GM12878 (cell line): ENCODE measurements around the gene DNAJC5G.

Experiments used
- CBX3 ChIP-seq: fragments of 200-600 bp; sonication (generic); IDR thresholded peaks from 2 replicates; pipeline ENCODE4 v1.6.1; 2016; ENCODE audit warnings: low read depth, borderline replicate concordance
- FOXK2 ChIP-seq: fragments of 450-650 bp; IDR thresholded peaks from 2 replicates; pipeline ENCODE4 v1.6.1; 2017; ENCODE audit warnings: mild to moderate bottlenecking, moderate library complexity
- FOXM1 ChIP-seq: IDR thresholded peaks from 2 replicates; pipeline ENCODE4 v1.6.1; 2012; ENCODE audit warnings: low read depth, mild to moderate bottlenecking, inconsistent platforms, low read length, moderate library complexity
- RELA ChIP-seq: fragments of 450-650 bp; IDR thresholded peaks from 2 replicates; pipeline ENCODE4 v1.8.0; 2014; ENCODE audit warnings: borderline replicate concordance; ENCODE audit not compliant: partially characterized antibody
- SIN3A ChIP-seq: IDR thresholded peaks from 2 replicates; pipeline ENCODE4 v1.6.1; 2012; ENCODE audit warnings: low read depth, low read length, improper control_type of control experiment
- TCF12 ChIP-seq: IDR thresholded peaks from 2 replicates; pipeline ENCODE4 v1.6.1; 2011; ENCODE audit warnings: low read depth, mild to moderate bottlenecking, low read length
- TCF7 ChIP-seq: IDR thresholded peaks from 2 replicates; pipeline ENCODE4 v1.6.1; 2014; ENCODE audit warnings: antibody characterized with exemption, borderline replicate concordance
- ZZZ3 ChIP-seq: IDR thresholded peaks from 2 replicates; pipeline ENCODE4 v1.6.1; 2011; ENCODE audit warnings: low read depth; ENCODE audit not compliant: control insufficient read depth, insufficient read length
- TF ChIP-seq, protein P1 (sequence below), 3 experiments: IDR thresholded peaks in 2 of 3; conservative IDR thresholded peaks in 1 of 3; 2 replicates each; pipeline ENCODE4 v1.5.1; 2011; ENCODE audit warnings: low read depth in 3 of 3, low read length in 3 of 3, mild to moderate bottlenecking in 3 of 3, control low read depth in 2 of 3, moderate library complexity in 2 of 3, inconsistent platforms in 1 of 3, mixed read lengths in 1 of 3; ENCODE audit not compliant: control insufficient read depth in 2 of 3, insufficient read depth in 1 of 3; ENCODE audit errors: extremely low read depth in 1 of 3
- TF ChIP-seq, protein P2 (sequence below): IDR thresholded peaks from 2 replicates; pipeline ENCODE4 v1.6.1; 2012; ENCODE audit warnings: low read depth, low read length, improper control_type of control experiment

DNA sequence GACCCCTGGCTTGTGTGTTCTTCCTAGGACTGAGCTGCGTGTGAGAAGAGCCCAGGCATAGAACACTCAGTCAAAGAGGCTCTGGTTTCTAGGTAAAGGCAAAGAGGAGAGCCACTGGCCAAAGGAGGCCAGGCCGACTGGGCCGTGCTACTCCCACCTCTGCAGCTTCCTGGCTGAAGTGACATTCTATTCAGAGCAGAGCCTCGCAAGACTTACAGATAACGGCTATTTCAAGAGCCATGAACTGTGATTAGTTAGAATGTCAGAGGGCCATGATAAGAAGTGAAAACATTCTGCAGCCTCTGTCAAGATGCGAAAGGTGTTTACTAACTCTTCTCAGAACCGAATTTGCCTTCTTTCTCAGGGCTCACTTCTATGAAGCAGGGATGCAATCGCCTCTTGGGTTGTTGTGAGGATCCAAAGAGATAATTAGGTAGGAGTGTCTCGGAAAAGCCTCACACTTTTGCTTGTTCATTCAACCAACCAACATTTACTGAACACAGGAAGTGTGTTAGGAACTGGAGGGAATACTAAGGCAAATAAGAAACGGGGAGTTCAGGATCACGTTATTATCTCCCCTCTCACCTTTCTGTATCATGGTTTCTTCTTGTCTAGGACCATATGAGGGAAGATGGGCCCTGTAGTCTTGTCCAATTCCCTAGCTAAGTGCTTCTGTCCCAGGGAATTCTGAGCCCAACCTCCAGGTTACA is 3.4 kb upstream of the DNAJC5G start:
- no peak for TF ChIP-seq RELA
- TF ChIP-seq, protein P1, sequence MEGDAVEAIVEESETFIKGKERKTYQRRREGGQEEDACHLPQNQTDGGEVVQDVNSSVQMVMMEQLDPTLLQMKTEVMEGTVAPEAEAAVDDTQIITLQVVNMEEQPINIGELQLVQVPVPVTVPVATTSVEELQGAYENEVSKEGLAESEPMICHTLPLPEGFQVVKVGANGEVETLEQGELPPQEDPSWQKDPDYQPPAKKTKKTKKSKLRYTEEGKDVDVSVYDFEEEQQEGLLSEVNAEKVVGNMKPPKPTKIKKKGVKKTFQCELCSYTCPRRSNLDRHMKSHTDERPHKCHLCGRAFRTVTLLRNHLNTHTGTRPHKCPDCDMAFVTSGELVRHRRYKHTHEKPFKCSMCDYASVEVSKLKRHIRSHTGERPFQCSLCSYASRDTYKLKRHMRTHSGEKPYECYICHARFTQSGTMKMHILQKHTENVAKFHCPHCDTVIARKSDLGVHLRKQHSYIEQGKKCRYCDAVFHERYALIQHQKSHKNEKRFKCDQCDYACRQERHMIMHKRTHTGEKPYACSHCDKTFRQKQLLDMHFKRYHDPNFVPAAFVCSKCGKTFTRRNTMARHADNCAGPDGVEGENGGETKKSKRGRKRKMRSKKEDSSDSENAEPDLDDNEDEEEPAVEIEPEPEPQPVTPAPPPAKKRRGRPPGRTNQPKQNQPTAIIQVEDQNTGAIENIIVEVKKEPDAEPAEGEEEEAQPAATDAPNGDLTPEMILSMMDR (IDR thresholded peaks at IDR 0.05 in 2 of 3, conservative IDR thresholded peaks at IDR 0.05 in 1 of 3; ENCODE audit: control insufficient read depth in 2 of 3, extremely low read depth in 1 of 3, insufficient read depth in 1 of 3, low read depth in 3 of 3, low read length in 3 of 3) = no peak
- no peak for TF ChIP-seq TCF7
- TF ChIP-seq TCF12 = no peak
- no peak for TF ChIP-seq CBX3
- TF ChIP-seq, protein P2, sequence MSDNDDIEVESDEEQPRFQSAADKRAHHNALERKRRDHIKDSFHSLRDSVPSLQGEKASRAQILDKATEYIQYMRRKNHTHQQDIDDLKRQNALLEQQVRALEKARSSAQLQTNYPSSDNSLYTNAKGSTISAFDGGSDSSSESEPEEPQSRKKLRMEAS = no peak
- TF ChIP-seq ZZZ3 = no peak
- no peak for TF ChIP-seq FOXK2
- TF ChIP-seq FOXM1 = no peak
- no peak for TF ChIP-seq SIN3A
